OCI-LY1 (cell line): Measurements from ENCODE around the gene ARID5B.

Experiments
- H2AFZ ChIP-seq: fragments of 200-600 bp; sonication (generic), shearing (Covaris generic); 2 replicates; pipeline ENCODE4 v1.6.0; 2014; ENCODE audit warnings: antibody characterized with exemption, mild to moderate bottlenecking, low read length
- H3F3A ChIP-seq: fragments of 200-600 bp; sonication (generic), shearing (Covaris generic); 2 replicates; pipeline ENCODE4 v1.6.0; 2014; ENCODE audit warnings: mild to moderate bottlenecking, antibody characterized with exemption, low read length, moderate library complexity; ENCODE audit not compliant: insufficient read depth
- H3K27ac ChIP-seq: fragments of 200-600 bp; sonication (generic); 2 replicates; pipeline ENCODE4 v1.5.1; 2014; ENCODE audit warnings: low read length, mixed run types, mild to moderate bottlenecking, low read depth; ENCODE audit not compliant: poor library complexity, severe bottlenecking
- H3K27me3 ChIP-seq: fragments of 200-600 bp; sonication (generic); 2 replicates; pipeline ENCODE4 v1.6.0; 2014; ENCODE audit warnings: antibody characterized with exemption, mild to moderate bottlenecking, low read length, moderate library complexity; ENCODE audit not compliant: insufficient read depth
- H3K36me3 ChIP-seq: fragments of 200-600 bp; sonication (generic); 2 replicates; pipeline ENCODE4 v1.6.1; 2014; ENCODE audit warnings: mild to moderate bottlenecking, antibody characterized with exemption, low read length, moderate library complexity, mixed read lengths; ENCODE audit not compliant: insufficient read depth
- H3K4me1 ChIP-seq: fragments of 200-600 bp; sonication (generic); 2 replicates; pipeline ENCODE4 v1.5.1; 2014; ENCODE audit warnings: mild to moderate bottlenecking, low read length, moderate library complexity; ENCODE audit not compliant: insufficient read depth, severe bottlenecking
- H3K4me2 ChIP-seq: fragments of 200-600 bp; sonication (generic), shearing (Covaris generic); 2 replicates; pipeline ENCODE4 v1.6.1; 2014; ENCODE audit warnings: low read length
- H3K4me3 ChIP-seq: fragments of 200-600 bp; sonication (generic); 2 replicates; pipeline ENCODE4 v1.5.1; 2014; ENCODE audit warnings: low read length, low read depth, mild to moderate bottlenecking, mixed read lengths; ENCODE audit not compliant: poor library complexity, severe bottlenecking
- H3K79me2 ChIP-seq: fragments of 200-600 bp; shearing (Covaris generic); 2 replicates; pipeline ENCODE4 v1.6.1; 2016; ENCODE audit warnings: mixed run types, low read length, mixed read lengths; ENCODE audit not compliant: insufficient read depth
- H3K9ac ChIP-seq: fragments of 200-600 bp; sonication (generic), shearing (Covaris generic); 2 replicates; pipeline ENCODE4 v1.6.1; 2014; ENCODE audit warnings: mild to moderate bottlenecking, low read length, mixed read lengths
- H3K9me2 ChIP-seq: fragments of 200-600 bp; sonication (generic), shearing (Covaris generic); 2 replicates; pipeline ENCODE4 v1.6.1; 2014; ENCODE audit warnings: low read depth, mild to moderate bottlenecking, low read length, mixed read lengths
- H3K9me3 ChIP-seq: fragments of 200-600 bp; shearing (Covaris generic); 2 replicates; pipeline ENCODE4 v1.6.1; 2014; ENCODE audit warnings: low read length, mixed read lengths
- H4K20me1 ChIP-seq: fragments of 200-600 bp; sonication (generic), shearing (Covaris generic); 2 replicates; pipeline ENCODE4 v1.6.0; 2016; ENCODE audit warnings: mild to moderate bottlenecking, low read length; ENCODE audit not compliant: insufficient read depth
- CTCF ChIP-seq: fragments of 200-600 bp; sonication (generic), shearing (Covaris generic); IDR thresholded peaks from 2 replicates; pipeline ENCODE4 v1.5.1; 2017; ENCODE audit warnings: mild to moderate bottlenecking, antibody characterized with exemption, low read length, moderate library complexity, mixed read lengths
- EZH2 ChIP-seq: fragments of 200-600 bp; sonication (generic), shearing (Covaris generic); IDR thresholded peaks from 2 replicates; pipeline ENCODE4 v1.8.0; 2017; ENCODE audit warnings: borderline replicate concordance, mixed run types, mild to moderate bottlenecking, antibody characterized with exemption, low read length, moderate library complexity, mixed read lengths

ARID5B gene

GRCh38 chr10:61905837-61906561, 4.5 kb downstream of the ARID5B start:
- peaks cover 71% of the 10 kb centered on the region for H3K79me2 ChIP-seq
- no peak overlapping the region for H3K9ac ChIP-seq
- H3F3A ChIP-seq = no peaks in the 10 kb centered on the region
- H4K20me1 ChIP-seq = no peaks in the 10 kb centered on the region
- no peak overlapping the region for H3K4me3 ChIP-seq
- no peak overlapping the region for H2AFZ ChIP-seq
- H3K36me3 ChIP-seq = peaks cover 41% of the 10 kb centered on the region
- H3K9me2 ChIP-seq = no peaks in the 10 kb centered on the region
- H3K4me1 ChIP-seq = peaks cover 39% of the 10 kb centered on the region
- no peaks in the 10 kb centered on the region for H3K27me3 ChIP-seq
- no peaks in the 10 kb centered on the region for H3K9me3 ChIP-seq
- TF ChIP-seq CTCF = no peak
- TF ChIP-seq EZH2 = no peak
- peak overlapping the region; percentile 98 for H3K27ac ChIP-seq
- peak overlapping the region; percentile 82 for H3K4me2 ChIP-seq

- Histone ChIP-seq H4K20me1 (no peaks in the 10 kb centered on the region), H2AFZ (no peak overlapping the region), H3K27ac (no peak overlapping the region), H3K9me2 (no peaks in the 10 kb centered on the region), H3K9ac (no peak overlapping the region), H3K27me3 (no peaks in the 10 kb centered on the region), H3K36me3 (peaks cover 44% of the 10 kb centered on the region), H3K9me3 (no peaks in the 10 kb centered on the region), H3K79me2 (peaks cover 77% of the 10 kb centered on the region), H3K4me2 (0 out of 2 replicates have a peak overlapping the region, but pooled peaks have one; percentile 22), H3K4me1 (peaks cover 39% of the 10 kb centered on the region), H3F3A (no peaks in the 10 kb centered on the region), H3K4me3 (no peak overlapping the region)
- no peak for TF ChIP-seq CTCF
- no peak for TF ChIP-seq EZH2
These were observed 5.0 kb downstream of the ARID5B start for GRCh38 chr10:61906562-61906901.

GRCh38 chr10:61907011-61907410, 5.5 kb downstream of the ARID5B start:
- TF ChIP-seq CTCF (no peak), EZH2 (no peak)
- no peaks in the 10 kb centered on the region for H3K9me3 ChIP-seq

More at GRCh38 chr10:61907011-61907410, 5.5 kb downstream of the ARID5B start:
- Histone ChIP-seq H3K27me3 (no peaks in the 10 kb centered on the region), H3K4me2 (no peak overlapping the region), H4K20me1 (no peaks in the 10 kb centered on the region), H3F3A (no peaks in the 10 kb centered on the region), H3K36me3 (peaks cover 45% of the 10 kb centered on the region), H3K27ac (peak overlapping the region; percentile 44), H3K9me2 (no peaks in the 10 kb centered on the region), H2AFZ (no peak overlapping the region), H3K4me3 (no peak overlapping the region), H3K4me1 (peaks cover 39% of the 10 kb centered on the region), H3K79me2 (peaks cover 78% of the 10 kb centered on the region), H3K9ac (no peak overlapping the region)
